Measurements from ENCODE around the gene TAPT1.

DNA sequence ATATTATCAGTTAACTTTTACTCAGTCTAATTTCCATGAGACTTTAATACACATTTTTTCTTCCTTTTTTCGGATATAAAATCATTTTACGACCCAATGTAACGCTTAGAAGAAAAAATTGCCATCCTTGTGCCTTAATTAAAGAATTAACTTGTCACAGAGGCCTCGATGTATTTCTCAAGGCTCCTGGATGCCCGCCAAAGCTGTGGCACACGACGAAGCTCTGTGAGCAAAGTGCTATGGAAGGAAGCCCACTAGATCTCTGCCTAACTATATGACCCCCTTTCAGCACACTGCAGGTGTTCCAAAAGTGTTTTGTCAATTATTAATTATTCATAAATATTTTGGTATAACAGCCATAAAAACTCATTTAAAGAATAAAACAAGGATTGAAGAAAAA is 54.4 kb downstream of the TAPT1 start:
- TF ChIP-seq, protein P1, sequence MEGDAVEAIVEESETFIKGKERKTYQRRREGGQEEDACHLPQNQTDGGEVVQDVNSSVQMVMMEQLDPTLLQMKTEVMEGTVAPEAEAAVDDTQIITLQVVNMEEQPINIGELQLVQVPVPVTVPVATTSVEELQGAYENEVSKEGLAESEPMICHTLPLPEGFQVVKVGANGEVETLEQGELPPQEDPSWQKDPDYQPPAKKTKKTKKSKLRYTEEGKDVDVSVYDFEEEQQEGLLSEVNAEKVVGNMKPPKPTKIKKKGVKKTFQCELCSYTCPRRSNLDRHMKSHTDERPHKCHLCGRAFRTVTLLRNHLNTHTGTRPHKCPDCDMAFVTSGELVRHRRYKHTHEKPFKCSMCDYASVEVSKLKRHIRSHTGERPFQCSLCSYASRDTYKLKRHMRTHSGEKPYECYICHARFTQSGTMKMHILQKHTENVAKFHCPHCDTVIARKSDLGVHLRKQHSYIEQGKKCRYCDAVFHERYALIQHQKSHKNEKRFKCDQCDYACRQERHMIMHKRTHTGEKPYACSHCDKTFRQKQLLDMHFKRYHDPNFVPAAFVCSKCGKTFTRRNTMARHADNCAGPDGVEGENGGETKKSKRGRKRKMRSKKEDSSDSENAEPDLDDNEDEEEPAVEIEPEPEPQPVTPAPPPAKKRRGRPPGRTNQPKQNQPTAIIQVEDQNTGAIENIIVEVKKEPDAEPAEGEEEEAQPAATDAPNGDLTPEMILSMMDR (IDR thresholded peaks at IDR 0.05), result no peak
- no peak for TF ChIP-seq POLR2A (IDR thresholded peaks at IDR 0.05)
